ENCODE data around the gene ZNF516.

- no peak for TF ChIP-seq YY1 (IDR thresholded peaks at IDR 0.05)
- TF ChIP-seq REST (IDR thresholded peaks at IDR 0.05): no peak
- TF ChIP-seq, protein P1, sequence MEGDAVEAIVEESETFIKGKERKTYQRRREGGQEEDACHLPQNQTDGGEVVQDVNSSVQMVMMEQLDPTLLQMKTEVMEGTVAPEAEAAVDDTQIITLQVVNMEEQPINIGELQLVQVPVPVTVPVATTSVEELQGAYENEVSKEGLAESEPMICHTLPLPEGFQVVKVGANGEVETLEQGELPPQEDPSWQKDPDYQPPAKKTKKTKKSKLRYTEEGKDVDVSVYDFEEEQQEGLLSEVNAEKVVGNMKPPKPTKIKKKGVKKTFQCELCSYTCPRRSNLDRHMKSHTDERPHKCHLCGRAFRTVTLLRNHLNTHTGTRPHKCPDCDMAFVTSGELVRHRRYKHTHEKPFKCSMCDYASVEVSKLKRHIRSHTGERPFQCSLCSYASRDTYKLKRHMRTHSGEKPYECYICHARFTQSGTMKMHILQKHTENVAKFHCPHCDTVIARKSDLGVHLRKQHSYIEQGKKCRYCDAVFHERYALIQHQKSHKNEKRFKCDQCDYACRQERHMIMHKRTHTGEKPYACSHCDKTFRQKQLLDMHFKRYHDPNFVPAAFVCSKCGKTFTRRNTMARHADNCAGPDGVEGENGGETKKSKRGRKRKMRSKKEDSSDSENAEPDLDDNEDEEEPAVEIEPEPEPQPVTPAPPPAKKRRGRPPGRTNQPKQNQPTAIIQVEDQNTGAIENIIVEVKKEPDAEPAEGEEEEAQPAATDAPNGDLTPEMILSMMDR (IDR thresholded peaks at IDR 0.05; ENCODE audit: low read depth, low read length, missing input control): no peak
- no peak for TF ChIP-seq MAX (IDR thresholded peaks at IDR 0.05)
Observed at GRCh38 chr18:76425146-76426131, 69.6 kb downstream of the ZNF516 start.

All from liver (tissue), 2 donors.